ENCODE data around the gene GPATCH8.

- no peak for TF ChIP-seq EZH2 (IDR thresholded peaks at IDR 0.05; ENCODE audit: borderline replicate concordance, insufficient read depth, low read length, poor library complexity, severe bottlenecking)
- no peak for TF ChIP-seq TAF1 (IDR thresholded peaks at IDR 0.05; ENCODE audit: low read depth)
These were observed 118.4 kb downstream of the GPATCH8 start for GRCh38 chr17:44384823-44385286.

All from neural cell (in vitro differentiated cells).